GM18861 (cell line): ENCODE results near the gene GTF3C2.
A peak's percentile ranks its signal among the peaks of the same experiment; 100 is the strongest.

Source experiments
- ATAC-seq: cut with Tn5 transposase; IDR thresholded peaks from one replicate; pipeline ENCODE4 v1.9.1; 2021; ENCODE audit not compliant: unreplicated experiment

GTF3C2 gene

GRCh38 chr2:27356382-27357181, at the start of gene GTF3C2:
TSS of gene GTF3C2 (minus strand) at chr2:27356764. CDS start at chr2:27343554, 13,210 bp downstream.
- ATAC-seq: peak; percentile 76

GRCh38 chr2:27400348-27401135, 44.0 kb upstream of the GTF3C2 start:
- ATAC-seq: no peak

- ATAC-seq: no peak
Measured at GRCh38 chr2:27398962-27399361, 42.4 kb upstream of the GTF3C2 start.

GRCh38 chr2:27393225-27393624, 36.7 kb upstream of the GTF3C2 start:
- ATAC-seq: no peak

GRCh38 chr2:27390822-27391679, 34.5 kb upstream of the GTF3C2 start:
- no peak for ATAC-seq

GRCh38 chr2:27381577-27382181, 25.1 kb upstream of the GTF3C2 start:
- ATAC-seq: no peak

- ATAC-seq: peak; percentile 73
Measured at GRCh38 chr2:27380626-27381545, 24.3 kb upstream of the GTF3C2 start, which contains the start of gene ZNF513. TSS of gene ZNF513 (minus strand) at chr2:27380734. CDS start at chr2:27380526, 208 bp downstream.

- no peak for ATAC-seq
Measured at GRCh38 chr2:27379836-27380625, 23.5 kb upstream of the GTF3C2 start.

GRCh38 chr2:27379383-27379835, 22.8 kb upstream of the GTF3C2 start:
- ATAC-seq: no peak

- ATAC-seq: no peak
Measured at GRCh38 chr2:27378809-27379290, 22.3 kb upstream of the GTF3C2 start.

- ATAC-seq: no peak
Measured at GRCh38 chr2:27378096-27378808, 21.7 kb upstream of the GTF3C2 start.

GRCh38 chr2:27377618-27378095, 21.1 kb upstream of the GTF3C2 start:
- ATAC-seq: no peak

GRCh38 chr2:27376866-27377617, 20.5 kb upstream of the GTF3C2 start:
- ATAC-seq: no peak

- ATAC-seq: no peak
Measured at GRCh38 chr2:27376151-27376865, 19.7 kb upstream of the GTF3C2 start.

GRCh38 chr2:27375513-27376099, 19.0 kb upstream of the GTF3C2 start:
- no peak for ATAC-seq

- ATAC-seq: no peak
Measured at GRCh38 chr2:27373567-27373966, 17.0 kb upstream of the GTF3C2 start.
